Caco-2 (cell line): ENCODE results near the gene PPFIBP2. TPM values are rescaled to one million over a fixed set of nuclear protein-coding genes. Genes with fewer than 3 reads are reported as not detected.

Experiments
- BruUV-seq: library from RNA; stranded (reverse); fragments of 400-500 nt; replicated peaks from 2 replicates; lab custom pipeline; 2021; lab: Mats Ljungman, UMichigan
- CTCF ChIA-PET: fragments of 300-600 bp; sonication (Branson Sonifier 250); formaldehyde crosslinking; loops from one replicate; lab custom pipeline; 2022; ENCODE audit warnings: antibody characterized with exemption; lab: Charles Lee
- POLR2A ChIA-PET: fragments of 300-600 bp; sonication (Branson Sonifier 250); formaldehyde crosslinking; loops from one replicate; lab custom pipeline; 2022; ENCODE audit warnings: antibody characterized with exemption; lab: Charles Lee
- DNase-seq, 2 experiments: peaks; one replicate each; pipeline versions ENCODE4 v3.0.0 to v3.0.0-alpha.2; 2020 to 2022
- H3K27me3 ChIP-seq: replicated peaks from 2 replicates; pipeline ENCODE4 v1.6.0; 2011; ENCODE audit warnings: low read length; ENCODE audit not compliant: control insufficient read depth, insufficient read depth
- H3K36me3 ChIP-seq: 2 replicates; pipeline ENCODE4 v1.5.1; 2011; ENCODE audit warnings: low read length; ENCODE audit not compliant: control insufficient read depth, insufficient read depth
- H3K4me1 ChIP-seq: fragments of 250-450 bp; sonication (Bioruptor Pico); 2 replicates; pipeline ENCODE4 v1.5.1; 2020; ENCODE audit warnings: mild to moderate bottlenecking
- H3K4me3 ChIP-seq: 2 replicates; pipeline ENCODE4 v1.5.1; 2011; ENCODE audit warnings: low read depth, mild to moderate bottlenecking, control low read depth, low read length
- H3K9me3 ChIP-seq: fragments of 250-450 bp; sonication (Bioruptor Pico); 2 replicates; pipeline ENCODE4 v1.5.1; 2020; ENCODE audit warnings: mild to moderate bottlenecking, moderate library complexity
- H3K27ac Mint-ChIP-seq: one replicate; pipeline ENCODE4 v1.8.0; 2022; ENCODE audit warnings: mixed read lengths; ENCODE audit not compliant: unreplicated experiment
- H3K27me3 Mint-ChIP-seq: one replicate; pipeline ENCODE4 v1.8.0; 2022; ENCODE audit warnings: mixed read lengths; ENCODE audit not compliant: insufficient read depth, unreplicated experiment
- H3K36me3 Mint-ChIP-seq: one replicate; pipeline ENCODE4 v1.8.0; 2022; ENCODE audit warnings: mild to moderate bottlenecking, mixed read lengths; ENCODE audit not compliant: insufficient read depth, unreplicated experiment
- H3K4me1 Mint-ChIP-seq: one replicate; pipeline ENCODE4 v1.8.0; 2022; ENCODE audit warnings: low read depth, mixed read lengths; ENCODE audit not compliant: unreplicated experiment
- H3K4me3 Mint-ChIP-seq: one replicate; pipeline ENCODE4 v1.8.0; 2022; ENCODE audit warnings: mild to moderate bottlenecking, moderate library complexity, mixed read lengths; ENCODE audit not compliant: unreplicated experiment
- H3K9me3 Mint-ChIP-seq: one replicate; pipeline ENCODE4 v1.8.0; 2022; ENCODE audit warnings: mixed read lengths; ENCODE audit not compliant: unreplicated experiment
- intact Hi-C: fragments of 100-400 bp; cut with micrococcal nuclease; formaldehyde crosslinking; loops from one replicate; pipeline ENCODE4 v1.10.0; 2022; ENCODE audit not compliant: unreplicated experiment
- total RNA-seq: library from RNA; stranded (reverse); gene quantifications from 2 replicates; pipeline ENCODE4 v1.2.3, GENCODE V29; 2022
- TF ChIP-seq, protein P1 (sequence below), 2 experiments: fragments of 200-600 bp in 1 of 2; IDR thresholded peaks; 1 replicate in 1 of 2; 2 replicates in 1 of 2; pipeline versions ENCODE4 v1.5.1 to v1.8.0; 2011 to 2022; ENCODE audit warnings: antibody characterized with exemption in 1 of 2, control low read depth in 1 of 2, inconsistent platforms in 1 of 2, low read depth in 1 of 2, low read length in 1 of 2, mild to moderate bottlenecking in 1 of 2, moderate library complexity in 1 of 2; ENCODE audit not compliant: insufficient read depth in 1 of 2, severe bottlenecking in 1 of 2, unreplicated experiment in 1 of 2

Gene PPFIBP2
- total RNA-seq, 1 experiment from 2014 or later, result 72.5 TPM

DNA sequence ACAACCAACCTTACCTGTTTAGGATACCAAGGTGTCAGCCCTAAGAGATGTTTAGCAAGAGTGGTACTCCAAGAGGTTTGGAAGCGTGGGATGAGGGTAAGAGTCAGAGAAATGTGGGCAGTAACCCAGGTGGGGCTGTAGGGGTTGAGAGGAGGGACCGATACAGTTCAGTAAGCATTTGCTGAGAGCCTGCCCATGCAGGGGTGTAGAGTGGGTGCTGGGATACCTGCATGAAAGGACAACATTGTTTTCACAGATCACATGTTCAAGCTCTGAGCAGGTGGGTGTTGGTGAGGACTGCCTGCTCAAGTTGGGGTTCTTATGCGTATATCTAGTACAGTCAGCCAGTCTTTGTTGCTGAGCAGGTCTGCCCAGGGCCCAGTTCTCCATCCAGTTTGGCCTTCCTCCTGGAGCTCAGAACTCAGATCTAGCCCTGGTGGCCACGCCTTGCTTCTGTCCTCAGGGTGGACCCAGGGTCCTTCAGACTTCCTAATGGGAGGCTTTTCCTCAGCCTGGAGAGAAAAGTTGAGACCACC is 14.8 kb downstream of the PPFIBP2 start:
- no peaks in the 10 kb centered on the region for H3K27me3 ChIP-seq
- ChIA-PET CTCF (no interaction called here), POLR2A (no interaction called here)
- Mint-ChIP-seq H3K27ac (no peak overlapping the region), H3K4me3 (no peak overlapping the region), H3K9me3 (no peaks in the 10 kb centered on the region), H3K27me3 (no peaks in the 10 kb centered on the region), H3K36me3 (no peaks in the 10 kb centered on the region), H3K4me1 (no peaks in the 10 kb centered on the region)
- H3K4me1 ChIP-seq, result no peaks in the 10 kb centered on the region
- BruUV-seq, result no TSS peak
- no peak overlapping the region for H3K4me3 ChIP-seq
- DNase-seq, result no peak
- intact Hi-C loops, result no loop called here
- H3K9me3 ChIP-seq, result no peaks in the 10 kb centered on the region
- no peaks in the 10 kb centered on the region; the same call in 1 of the 2 replicates for H3K36me3 ChIP-seq
- TF ChIP-seq, protein P1, sequence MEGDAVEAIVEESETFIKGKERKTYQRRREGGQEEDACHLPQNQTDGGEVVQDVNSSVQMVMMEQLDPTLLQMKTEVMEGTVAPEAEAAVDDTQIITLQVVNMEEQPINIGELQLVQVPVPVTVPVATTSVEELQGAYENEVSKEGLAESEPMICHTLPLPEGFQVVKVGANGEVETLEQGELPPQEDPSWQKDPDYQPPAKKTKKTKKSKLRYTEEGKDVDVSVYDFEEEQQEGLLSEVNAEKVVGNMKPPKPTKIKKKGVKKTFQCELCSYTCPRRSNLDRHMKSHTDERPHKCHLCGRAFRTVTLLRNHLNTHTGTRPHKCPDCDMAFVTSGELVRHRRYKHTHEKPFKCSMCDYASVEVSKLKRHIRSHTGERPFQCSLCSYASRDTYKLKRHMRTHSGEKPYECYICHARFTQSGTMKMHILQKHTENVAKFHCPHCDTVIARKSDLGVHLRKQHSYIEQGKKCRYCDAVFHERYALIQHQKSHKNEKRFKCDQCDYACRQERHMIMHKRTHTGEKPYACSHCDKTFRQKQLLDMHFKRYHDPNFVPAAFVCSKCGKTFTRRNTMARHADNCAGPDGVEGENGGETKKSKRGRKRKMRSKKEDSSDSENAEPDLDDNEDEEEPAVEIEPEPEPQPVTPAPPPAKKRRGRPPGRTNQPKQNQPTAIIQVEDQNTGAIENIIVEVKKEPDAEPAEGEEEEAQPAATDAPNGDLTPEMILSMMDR (IDR thresholded peaks at IDR 0.05; ENCODE audit: insufficient read depth in 1 of 2, low read depth in 1 of 2, low read length in 1 of 2, severe bottlenecking in 1 of 2, unreplicated experiment in 1 of 2), result no peak

DNA sequence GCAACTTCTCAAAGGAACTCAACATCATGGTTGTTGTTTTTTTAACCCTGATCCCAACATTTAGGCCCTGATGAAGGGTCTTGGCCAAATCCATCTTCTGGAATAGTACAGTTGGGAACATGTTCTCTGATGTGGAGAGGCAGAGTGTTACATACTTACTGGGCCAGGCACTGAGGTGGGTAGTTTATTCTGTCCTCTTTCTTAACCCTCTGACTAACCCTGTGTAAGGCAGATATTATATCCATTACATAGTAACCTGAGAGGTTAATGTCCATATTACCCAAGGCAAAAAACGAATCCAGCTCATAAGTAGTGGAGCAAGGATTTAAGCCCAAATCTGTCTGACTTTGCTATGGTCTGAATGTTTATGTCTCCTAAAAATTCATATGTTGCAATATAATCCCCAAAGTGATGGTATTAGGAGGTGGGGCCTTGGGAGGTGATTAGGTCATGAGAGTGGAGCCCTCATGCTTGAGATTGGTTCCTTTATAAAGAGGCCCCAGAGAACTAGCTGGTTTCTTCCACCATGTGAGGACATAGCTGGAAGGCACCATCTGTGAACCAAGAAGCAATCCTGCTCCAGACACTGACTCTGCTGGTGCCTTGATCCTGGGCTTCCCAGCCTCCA is 16.3 kb downstream of the PPFIBP2 start:
- H3K4me1 ChIP-seq, result no peaks in the 10 kb centered on the region
- intact Hi-C loops, result no loop called here
- DNase-seq, result no peak
- Mint-ChIP-seq H3K27ac (no peak overlapping the region), H3K36me3 (no peaks in the 10 kb centered on the region), H3K9me3 (no peaks in the 10 kb centered on the region), H3K4me3 (no peak overlapping the region), H3K4me1 (no peaks in the 10 kb centered on the region), H3K27me3 (no peaks in the 10 kb centered on the region)
- H3K4me3 ChIP-seq, result no peak overlapping the region
- ChIA-PET POLR2A (no interaction called here), CTCF (no interaction called here)
- no peaks in the 10 kb centered on the region for H3K36me3 ChIP-seq
- no peaks in the 10 kb centered on the region for H3K27me3 ChIP-seq
- no TSS peak for BruUV-seq
- no peaks in the 10 kb centered on the region for H3K9me3 ChIP-seq
- TF ChIP-seq, protein P1 (IDR thresholded peaks at IDR 0.05; ENCODE audit: insufficient read depth in 1 of 2, low read depth in 1 of 2, low read length in 1 of 2, severe bottlenecking in 1 of 2, unreplicated experiment in 1 of 2), result no peak

DNA sequence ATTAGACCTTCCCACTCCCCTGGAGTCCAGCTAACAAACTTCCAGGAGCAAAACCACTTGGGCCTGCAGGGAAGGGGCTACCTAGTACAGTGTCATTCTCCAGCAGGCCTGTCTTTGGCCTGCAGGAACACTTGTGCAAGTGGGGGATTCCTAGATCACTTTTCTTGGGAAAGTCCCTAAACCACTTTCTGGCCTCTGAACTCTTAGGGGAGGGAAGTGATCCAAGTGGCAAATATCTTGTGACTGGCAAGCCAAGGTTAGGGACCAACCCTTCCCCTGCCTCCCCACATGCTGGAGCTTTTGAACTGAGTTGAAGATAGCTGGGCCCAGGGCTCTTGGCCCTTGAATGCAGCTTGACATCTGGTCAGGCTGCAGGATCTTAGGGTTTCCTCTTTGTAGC is 17.2 kb downstream of the PPFIBP2 start:
- H3K36me3 ChIP-seq, result no peaks in the 10 kb centered on the region
- H3K9me3 Mint-ChIP-seq, result no peaks in the 10 kb centered on the region
- H3K4me1 ChIP-seq, result 0 out of 2 replicates have a peak, but pooled peaks cover 2% of the 10 kb centered on the region
- H3K27me3 ChIP-seq, result no peaks in the 10 kb centered on the region
- H3K4me3 ChIP-seq, result no peak overlapping the region
- no peak for DNase-seq
- H3K27ac Mint-ChIP-seq, result no peak overlapping the region
- BruUV-seq, result no TSS peak
- intact Hi-C loops, result no loop called here
- peaks cover 2% of the 10 kb centered on the region for H3K4me1 Mint-ChIP-seq
- H3K9me3 ChIP-seq, result no peaks in the 10 kb centered on the region
- TF ChIP-seq, protein P1 (IDR thresholded peaks at IDR 0.05; ENCODE audit: insufficient read depth in 1 of 2, low read depth in 1 of 2, low read length in 1 of 2, severe bottlenecking in 1 of 2, unreplicated experiment in 1 of 2), result no peak
- CTCF ChIA-PET, result no interaction called here
- no peaks in the 10 kb centered on the region for H3K36me3 Mint-ChIP-seq
- POLR2A ChIA-PET, result no interaction called here
- H3K4me3 Mint-ChIP-seq, result no peak overlapping the region
- no peaks in the 10 kb centered on the region for H3K27me3 Mint-ChIP-seq
